MM.1S (cell line): ENCODE measurements around the gene FRMD6.

Experiments
- EZH2 ChIP-seq: fragments of 300-600 bp; sonication (generic); optimal IDR thresholded peaks from 2 replicates; pipeline ENCODE3; 2017; ENCODE audit warnings: low read depth, mild to moderate bottlenecking, antibody characterized with exemption, low read length, mixed read lengths
- EZH2phosphoT487 ChIP-seq: fragments of 300-600 bp; sonication (generic); IDR thresholded peaks from 2 replicates; pipeline ENCODE4 v1.6.1; 2018; ENCODE audit warnings: antibody characterized with exemption, low read length
- TF ChIP-seq, protein P1 (sequence below): fragments of 300-600 bp; sonication (generic); IDR thresholded peaks from 2 replicates; pipeline ENCODE4 v1.5.1; 2016; ENCODE audit warnings: antibody characterized with exemption, low read length, mixed read lengths

- TF ChIP-seq, protein P1, sequence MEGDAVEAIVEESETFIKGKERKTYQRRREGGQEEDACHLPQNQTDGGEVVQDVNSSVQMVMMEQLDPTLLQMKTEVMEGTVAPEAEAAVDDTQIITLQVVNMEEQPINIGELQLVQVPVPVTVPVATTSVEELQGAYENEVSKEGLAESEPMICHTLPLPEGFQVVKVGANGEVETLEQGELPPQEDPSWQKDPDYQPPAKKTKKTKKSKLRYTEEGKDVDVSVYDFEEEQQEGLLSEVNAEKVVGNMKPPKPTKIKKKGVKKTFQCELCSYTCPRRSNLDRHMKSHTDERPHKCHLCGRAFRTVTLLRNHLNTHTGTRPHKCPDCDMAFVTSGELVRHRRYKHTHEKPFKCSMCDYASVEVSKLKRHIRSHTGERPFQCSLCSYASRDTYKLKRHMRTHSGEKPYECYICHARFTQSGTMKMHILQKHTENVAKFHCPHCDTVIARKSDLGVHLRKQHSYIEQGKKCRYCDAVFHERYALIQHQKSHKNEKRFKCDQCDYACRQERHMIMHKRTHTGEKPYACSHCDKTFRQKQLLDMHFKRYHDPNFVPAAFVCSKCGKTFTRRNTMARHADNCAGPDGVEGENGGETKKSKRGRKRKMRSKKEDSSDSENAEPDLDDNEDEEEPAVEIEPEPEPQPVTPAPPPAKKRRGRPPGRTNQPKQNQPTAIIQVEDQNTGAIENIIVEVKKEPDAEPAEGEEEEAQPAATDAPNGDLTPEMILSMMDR, result no peak
- TF ChIP-seq EZH2, result no peak
- no peak for TF ChIP-seq EZH2phosphoT487
Measured at GRCh38 chr14:51661504-51661903, 9.8 kb downstream of the FRMD6 start.
